Lung microvascular endothelial cell (primary cell): ENCODE measurements around the gene HMGXB3. TPM values are rescaled to one million over a fixed set of nuclear protein-coding genes. Genes with fewer than 3 reads are reported as not detected.
"Not testable (repeated sequence)": the region's sequence is repeated elsewhere in the genome, so short reads cannot be mapped to it uniquely, and the experiment has no call there.

Experiments
- DNase-seq, 2 donors: peaks; one replicate each; pipeline versions ENCODE4 v3.0.0 to v3.0.0-alpha.2; 2010; ENCODE audit warnings: low read depth in 2 of 2
- total RNA-seq: library from RNA; depleted of rRNA; stranded (reverse); fragments of >200 nt; gene quantifications from 2 replicates; pipeline ENCODE4 v1.2.1, GENCODE V29; 2014

Gene HMGXB3
- total RNA-seq, 1 donor from 2014 or later, result 29.8 TPM

DNA sequence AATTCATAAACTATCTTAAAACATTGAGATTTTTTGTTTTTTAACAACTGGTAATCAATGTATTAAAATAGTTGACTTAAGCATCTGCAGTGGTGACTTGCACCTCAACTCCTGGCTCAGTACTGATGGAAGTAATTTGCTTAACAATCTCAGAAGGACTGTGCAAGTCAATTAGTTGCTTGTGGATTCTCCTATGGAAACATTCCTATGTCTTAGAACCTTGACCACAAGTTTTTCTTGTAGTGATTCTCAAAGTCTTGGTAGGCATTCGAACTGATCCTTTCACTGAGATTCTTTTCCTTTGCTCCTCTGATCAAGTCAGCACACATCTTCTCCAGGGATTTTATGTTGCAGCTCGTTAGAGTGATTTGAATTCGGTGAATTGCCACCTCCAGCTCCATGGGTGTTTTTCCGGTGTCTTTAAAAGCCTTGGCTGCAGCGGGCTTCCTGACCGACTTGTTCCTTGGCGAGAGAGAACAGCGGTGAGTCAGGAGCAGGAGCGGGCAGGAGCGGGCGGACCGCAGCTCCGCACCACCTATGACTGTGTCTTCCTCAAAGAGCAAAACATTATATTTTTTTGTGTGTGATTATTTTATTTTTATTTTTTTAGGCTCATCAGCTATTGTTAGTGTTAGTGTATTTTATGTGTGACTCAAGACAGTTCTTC is 21.1 kb downstream of the HMGXB3 start:
- peak; percentile 63 to 92 for DNase-seq

DNA sequence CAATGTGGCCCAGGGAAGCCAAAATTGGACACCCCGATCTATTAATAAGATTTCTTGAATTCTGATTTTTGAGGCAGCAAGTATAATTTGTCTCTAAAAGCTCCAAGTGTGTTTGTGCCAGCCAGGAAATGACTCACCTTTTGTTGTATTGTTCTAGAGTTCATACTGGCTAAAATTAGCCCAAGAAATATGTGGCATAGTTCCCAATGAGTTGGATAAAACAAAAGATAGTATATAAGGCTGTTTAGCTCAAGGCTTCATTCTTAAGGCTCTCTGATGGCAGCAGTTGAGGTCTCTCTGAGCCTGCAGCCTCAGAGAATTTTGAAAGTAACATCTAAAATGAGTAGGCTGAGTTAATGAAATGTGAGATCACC is 21.6 kb downstream of the HMGXB3 start:
- peak; percentile 91 to 96 for DNase-seq

DNA sequence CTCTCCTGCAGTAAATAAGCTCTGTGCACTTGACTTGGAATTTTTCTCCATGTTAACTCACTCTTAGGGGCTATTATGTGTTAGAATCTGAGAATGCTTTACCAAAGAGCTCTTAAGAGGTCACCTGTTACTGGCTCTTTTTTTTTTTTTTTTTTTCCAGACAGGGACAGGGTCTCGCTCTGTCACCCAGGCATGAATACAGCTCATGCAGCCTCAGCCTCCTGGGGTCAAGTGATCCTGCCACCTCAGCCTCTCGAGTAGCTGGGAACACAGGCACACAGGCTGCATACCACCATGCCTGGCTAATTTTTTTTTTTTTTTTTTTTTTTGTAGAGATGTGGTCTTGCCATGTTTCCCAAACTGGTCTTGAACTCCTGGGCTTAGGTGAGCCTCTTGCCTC is 22.1 kb downstream of the HMGXB3 start:
- no peak for DNase-seq

DNA sequence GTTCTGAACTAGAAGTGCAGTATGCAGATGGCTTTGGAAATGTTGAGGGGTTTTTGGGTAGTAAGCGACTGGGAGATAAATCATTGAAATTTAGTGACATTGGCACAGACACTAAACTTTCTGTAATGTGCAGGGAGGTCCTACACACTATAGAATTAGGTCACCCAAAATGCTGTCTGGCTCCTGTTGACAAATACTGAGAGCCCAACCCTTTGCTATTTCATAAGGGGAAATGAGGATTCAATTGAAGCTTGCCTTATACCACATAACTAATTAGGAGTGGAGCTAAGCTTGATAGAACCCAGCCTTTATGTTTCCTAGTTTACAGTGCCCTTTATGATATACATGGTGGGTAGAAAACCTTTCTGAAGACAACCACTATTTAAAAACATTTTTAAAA is 22.6 kb downstream of the HMGXB3 start:
- DNase-seq, result no peak

DNA sequence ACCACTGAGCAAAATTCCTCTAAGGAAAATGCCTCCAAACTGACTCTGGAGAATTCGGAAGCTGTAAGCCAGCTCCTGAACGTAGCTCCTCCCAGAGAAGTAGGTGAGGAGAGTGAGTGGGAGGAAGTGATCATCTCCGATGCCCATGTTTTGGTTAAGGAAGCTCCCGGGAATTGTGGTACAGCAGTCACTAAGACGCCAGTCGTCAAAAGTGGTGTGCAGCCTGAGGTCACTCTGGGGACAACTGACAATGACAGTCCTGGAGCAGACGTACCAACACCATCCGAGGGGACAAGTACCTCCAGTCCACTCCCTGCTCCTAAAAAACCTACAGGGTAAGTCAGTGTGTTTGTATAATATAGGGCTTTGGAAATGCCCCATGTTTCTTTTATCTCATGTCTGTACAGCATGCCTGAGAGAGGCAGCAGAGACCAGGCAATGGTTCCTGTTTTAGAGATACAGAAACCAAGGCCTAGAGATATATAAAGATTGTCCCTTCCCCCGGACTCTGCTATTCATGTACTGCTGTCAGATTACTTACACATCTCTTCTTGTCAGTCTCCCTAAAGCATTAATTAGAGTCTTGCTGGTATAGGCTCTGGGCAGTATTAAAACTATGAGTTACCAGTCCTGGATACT is 23.9 kb downstream of the HMGXB3 start:
- DNase-seq, result peak in 1 of 2 donors; percentile 32

DNA sequence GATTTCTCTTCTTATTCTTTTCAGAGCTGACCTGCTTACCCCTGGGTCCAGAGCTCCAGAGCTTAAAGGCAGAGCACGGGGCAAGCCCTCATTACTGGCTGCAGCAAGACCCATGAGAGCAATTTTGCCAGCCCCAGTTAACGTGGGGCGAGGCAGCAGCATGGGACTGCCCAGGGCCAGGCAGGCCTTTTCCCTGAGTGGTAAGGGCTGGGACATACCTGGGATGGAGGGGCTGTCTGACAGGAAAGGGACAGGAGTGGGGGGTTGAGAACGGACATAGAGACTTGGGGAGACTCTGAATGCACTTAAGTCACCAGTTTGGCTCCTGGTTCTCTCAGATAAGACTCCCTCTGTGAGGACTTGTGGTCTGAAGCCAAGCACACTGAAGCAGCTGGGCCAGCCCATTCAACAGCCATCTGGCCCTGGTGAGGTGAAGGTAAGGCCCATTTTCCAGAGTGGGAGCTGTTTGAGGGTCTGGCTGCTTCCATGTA is 26.2 kb downstream of the HMGXB3 start:
- no peak for DNase-seq

DNA sequence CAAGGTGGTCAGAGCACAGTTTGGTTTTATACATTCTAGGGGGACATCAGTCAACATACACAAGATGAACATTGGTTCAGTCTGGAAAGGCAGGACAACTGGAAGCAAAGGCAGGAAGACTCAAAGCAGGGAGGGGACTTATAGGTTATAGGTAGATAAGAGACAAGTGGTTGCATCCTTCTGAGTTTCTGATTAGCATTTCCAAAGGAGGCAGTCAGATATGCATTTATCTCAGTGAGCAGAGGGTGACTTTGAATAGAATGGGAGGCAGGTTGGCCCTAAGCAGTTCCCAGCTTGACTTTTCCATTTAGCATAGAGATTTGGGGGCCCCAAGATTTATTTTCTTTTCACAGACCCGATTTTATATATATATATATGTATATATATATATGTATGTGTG is 27.5 kb downstream of the HMGXB3 start:
- not testable (repeated sequence) for DNase-seq

DNA sequence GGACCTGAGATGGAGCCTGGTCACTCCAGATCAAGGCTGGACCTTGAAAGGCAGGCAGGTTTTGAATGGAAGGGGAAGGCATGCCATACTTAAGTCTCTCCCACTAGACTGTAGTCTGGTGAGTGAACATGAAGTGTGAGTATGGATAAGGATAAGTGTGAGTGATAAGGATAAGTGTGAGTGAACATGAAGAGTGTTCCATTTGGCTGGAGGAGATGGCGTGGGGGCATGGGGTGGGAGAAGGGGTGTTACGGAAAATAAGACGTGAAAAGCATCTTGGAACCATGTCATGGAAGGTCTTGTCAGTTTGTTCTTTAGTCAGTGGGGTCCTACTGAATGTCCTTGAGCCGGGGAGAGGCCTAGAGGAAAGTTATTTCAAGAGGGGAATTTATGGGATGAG is 32.8 kb downstream of the HMGXB3 start:
- DNase-seq, result no peak

DNA sequence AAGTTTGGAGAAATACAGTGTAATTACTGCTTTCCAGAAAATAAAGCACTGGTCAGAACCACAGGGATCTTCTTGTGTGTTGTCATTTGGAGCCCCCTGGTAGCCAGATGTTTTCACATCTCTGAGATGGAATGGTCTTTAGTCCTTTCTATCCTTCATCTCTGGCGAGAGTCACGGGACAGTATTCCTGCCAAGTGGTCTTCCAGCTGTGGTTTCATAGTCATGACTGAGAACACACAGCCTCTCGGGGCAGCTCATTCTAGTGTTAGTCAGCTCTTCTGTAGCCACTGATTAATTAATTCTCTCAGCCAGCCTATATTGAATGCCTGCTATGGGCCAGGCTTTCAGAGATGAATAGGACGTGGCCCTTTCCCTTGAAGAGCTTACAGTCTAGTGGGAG is 34.1 kb downstream of the HMGXB3 start:
- no peak for DNase-seq

DNA sequence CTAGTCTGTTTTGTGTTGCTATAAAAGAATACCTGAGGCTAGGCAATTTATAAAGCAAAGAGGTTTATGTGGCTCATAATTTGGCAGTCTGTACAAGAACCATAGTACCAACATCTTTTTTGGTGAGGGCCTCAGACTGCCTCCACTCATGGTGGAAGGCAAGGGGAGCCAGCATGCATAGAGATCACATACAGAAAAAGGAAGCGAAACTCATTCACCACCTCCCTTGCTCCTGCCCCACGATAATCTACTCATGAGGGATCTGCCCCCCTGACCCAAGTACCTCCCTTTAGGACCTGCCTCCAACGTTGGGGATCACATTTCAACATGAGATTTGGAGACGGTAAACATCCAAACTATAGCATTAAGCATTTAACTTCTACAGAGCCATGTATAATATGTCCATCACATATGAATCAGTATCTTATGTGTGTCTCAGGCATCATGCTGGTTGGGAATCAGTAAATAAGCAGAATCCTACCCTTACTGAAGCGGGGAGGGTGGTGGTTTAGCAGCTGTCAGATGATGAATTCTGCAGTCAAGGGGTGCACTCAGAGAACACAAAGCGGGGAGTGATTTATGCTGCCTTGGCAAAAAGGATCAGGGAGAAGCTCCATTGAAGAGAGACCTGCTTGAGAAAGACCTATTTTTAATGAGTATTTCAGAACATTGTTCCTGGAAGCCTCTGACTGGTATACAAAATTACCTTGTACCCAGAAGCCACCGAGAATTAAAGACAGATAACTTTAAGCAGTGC is 34.8 kb downstream of the HMGXB3 start:
- DNase-seq, result no peak

DNA sequence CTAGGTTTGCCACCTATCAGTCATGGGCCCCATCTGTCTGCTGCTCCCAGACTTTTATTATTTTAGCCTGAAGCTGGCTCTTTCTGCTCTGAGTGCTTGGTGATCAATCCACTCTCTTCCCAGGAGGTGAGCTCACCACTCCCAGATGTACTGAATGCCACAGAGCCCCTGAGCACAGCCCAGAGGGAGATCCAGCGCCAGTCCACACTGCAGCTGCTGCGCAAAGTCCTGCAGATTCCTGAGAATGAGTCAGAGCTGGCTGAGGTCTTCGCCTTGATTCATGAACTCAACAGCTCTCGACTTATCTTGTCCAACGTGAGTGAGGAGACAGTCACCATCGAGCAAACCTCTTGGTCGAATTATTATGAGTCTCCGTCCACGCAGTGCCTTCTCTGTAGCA is 36.0 kb downstream of the HMGXB3 start:
- peak in 1 of 2 donors; percentile 83 for DNase-seq

DNA sequence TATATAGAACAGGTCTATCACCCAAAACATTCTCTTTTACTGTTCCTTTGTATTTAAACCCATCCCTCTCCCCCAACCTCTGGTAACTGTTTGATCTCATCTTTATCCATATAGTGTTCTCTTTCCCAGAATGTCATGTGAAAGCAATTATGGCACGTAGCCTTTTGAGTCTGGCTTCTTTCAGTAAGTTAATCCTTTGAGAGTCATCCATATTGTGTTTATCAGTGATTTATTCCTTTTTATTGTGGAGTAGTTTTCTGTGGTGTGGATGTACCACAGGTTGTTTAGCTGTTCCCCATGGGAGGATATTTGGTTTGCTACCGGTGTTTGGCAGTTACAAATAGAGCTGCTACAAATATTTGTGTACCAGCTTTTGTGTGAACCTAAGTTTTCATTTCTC is 38.0 kb downstream of the HMGXB3 start:
- no peak for DNase-seq

DNA sequence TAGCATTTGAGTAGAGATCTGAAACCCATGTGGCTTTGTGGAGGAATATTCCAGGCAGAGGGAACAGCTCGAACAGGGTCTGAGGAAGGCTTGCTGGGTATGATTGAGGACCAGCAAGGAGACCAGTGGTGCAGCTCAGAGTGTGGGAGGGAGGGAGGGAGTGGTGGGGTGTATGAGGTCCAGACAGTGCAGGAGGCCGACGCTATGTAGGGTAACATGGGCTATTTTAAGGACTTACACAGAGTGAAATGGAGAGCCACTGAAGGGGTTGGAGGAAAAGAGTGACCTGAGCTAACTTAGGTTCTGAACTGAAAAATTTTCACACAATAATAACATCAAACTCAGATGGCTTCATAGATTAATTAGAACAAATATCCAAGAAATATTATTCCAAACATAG is 41.9 kb downstream of the HMGXB3 start:
- DNase-seq, result no peak

DNA sequence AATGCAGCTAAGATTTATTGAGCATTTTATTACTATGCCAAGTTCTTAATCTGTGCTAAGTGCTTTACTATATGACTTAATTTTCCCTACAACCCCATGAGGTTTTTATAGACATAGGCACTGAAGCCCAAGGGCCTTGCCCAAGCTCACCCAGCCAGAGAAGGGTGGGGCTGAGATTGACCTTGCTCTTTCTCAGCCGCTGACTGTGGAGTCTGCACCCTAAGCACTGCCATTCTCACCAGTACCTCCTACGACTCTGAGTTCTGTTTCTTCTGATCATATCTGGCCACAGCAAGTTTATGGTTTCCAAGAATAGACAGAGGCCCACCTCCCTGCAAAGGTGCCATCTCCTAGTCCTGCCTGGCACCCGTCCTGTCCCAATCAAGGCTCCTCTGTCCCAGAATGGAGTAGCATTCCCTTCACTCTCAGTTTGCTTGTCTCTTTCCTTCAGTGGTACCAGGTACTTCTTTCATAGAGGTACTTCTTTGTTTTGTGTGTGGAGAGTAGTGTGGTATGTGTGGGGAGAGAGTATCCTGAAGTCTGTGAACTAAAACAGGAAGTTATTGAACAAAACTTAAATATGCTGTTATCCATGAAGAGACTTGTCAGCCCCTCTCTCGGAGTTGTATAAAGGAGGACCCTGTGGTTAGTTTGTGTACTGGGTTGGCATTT is 43.3 kb downstream of the HMGXB3 start:
- no peak for DNase-seq

DNA sequence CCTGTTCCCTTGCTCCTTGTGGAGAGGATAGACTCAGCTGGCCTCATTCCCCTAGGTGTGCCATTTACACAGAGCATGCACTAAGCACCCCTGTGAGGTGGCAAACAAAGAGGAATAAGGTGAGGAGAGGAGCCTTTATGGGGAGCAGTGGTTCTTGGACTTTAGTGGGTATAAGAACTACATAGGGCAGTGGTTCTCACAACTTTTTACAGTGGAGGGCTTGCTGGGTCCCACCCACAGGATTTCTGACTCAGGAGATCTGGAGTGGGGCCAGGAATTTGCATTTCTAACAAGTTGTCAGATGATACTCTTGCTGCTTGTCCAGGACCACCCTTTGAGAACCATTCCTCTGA is 43.8 kb downstream of the HMGXB3 start:
- peak; percentile 29 to 77 for DNase-seq

DNA sequence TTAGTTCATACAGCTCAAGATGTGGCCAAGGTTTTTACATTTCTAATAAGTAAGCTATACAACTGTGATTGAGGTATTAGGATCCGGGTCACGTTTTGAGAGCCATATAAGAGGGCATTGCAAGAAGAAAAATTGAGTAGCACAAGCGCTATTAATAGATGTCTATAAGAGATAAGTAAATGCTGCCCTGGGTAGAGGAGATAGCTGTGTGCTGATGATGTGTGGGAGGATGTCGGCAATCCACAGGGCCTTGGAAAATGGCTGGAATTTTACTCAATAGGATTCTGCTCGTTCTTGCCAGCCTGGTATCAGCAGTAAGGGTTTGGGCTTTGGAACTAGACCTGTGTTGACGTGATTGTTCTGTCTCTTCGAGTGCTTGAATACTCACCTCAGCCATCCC is 44.2 kb downstream of the HMGXB3 start:
- DNase-seq, result no peak

DNA sequence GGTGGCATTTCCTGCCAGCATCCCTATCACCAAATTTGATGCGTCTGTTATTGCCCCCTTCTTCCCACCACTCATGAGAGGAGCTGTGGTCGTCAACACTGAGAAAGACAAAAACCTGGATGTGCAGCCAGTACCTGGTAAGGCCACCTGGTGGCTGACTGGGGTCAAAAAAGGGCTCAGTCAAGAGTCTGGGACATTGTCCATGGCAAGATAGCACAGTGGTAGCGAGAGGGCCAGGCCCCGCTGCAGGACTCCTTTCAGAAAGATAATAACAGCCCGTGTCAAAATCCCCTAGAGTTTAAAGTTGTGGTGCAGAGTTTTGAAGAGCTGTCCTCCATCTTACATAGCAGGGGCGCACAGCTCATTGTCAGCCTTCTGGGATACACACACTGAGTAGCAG is 45.0 kb downstream of the HMGXB3 start:
- DNase-seq, result no peak

DNA sequence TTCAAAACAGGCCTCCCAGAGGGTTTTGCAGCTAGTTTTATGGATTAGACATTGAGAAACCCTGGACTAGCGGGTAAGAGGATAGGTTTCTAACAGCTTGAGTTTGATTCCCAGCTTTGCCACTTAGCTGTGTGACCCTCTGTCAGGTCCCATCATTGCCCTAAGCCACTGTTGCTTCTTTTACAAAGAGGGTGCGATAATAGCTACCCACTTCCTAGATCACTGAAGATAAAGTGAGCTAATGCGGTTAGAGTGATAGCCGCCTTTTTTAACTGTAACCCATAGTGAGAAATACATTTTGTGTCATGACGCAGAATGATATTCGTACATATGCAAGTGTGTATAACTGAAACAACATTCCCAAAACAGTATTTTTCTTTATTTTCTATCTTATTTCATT is 45.5 kb downstream of the HMGXB3 start:
- DNase-seq, result no peak

DNA sequence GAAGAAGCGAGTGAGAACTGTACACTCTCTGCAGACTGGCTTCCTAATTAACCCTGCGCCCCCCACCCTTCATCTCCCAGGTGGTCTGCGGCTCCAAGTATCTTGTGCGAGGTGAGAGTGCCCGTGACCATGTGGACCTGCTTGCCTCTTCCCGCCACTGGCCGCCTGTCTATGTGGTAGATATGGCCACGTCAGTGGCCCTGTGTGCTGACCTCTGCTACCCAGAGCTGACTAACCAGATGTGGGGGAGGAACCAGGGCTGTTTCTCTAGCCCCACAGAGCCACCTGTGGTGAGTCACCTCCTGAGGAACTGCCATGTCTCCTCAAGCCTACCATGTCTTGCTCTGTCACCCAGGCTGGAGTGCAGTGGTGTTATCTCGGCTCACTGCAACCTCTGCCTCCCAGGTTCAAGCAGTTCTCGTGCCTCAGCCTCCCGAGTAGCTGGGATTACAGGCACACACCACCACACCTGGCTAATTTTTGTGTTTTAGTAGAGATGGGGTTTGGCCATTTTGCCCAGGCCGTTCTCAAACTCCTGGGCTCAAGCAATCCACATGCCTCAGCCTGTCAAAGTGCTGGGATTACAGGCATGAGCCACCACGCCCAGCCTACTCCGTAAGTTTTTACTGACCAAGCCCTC is 49.8 kb downstream of the HMGXB3 start:
- DNase-seq, result peak in 1 of 2 donors; percentile 84

DNA sequence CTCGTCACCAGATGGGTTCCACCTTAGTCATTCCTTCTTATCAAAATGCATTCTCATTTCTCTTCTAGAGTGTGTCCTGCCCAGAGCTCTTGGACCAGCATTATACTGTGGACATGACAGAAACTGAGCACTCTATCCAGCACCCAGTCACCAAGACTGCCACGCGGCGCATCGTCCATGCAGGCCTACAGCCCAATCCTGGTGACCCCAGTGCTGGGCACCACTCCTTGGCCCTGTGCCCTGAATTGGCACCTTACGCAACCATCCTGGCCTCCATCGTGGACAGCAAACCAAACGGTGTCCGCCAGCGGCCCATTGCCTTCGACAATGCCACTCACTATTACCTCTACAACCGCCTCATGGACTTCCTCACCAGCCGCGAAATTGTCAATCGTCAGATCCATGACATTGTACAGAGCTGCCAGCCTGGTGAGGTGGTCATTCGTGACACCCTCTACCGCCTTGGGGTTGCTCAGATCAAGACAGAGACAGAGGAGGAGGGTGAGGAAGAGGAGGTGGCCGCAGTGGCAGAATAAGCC is 51.2 kb downstream of the HMGXB3 start:
- DNase-seq, result no peak

DNA sequence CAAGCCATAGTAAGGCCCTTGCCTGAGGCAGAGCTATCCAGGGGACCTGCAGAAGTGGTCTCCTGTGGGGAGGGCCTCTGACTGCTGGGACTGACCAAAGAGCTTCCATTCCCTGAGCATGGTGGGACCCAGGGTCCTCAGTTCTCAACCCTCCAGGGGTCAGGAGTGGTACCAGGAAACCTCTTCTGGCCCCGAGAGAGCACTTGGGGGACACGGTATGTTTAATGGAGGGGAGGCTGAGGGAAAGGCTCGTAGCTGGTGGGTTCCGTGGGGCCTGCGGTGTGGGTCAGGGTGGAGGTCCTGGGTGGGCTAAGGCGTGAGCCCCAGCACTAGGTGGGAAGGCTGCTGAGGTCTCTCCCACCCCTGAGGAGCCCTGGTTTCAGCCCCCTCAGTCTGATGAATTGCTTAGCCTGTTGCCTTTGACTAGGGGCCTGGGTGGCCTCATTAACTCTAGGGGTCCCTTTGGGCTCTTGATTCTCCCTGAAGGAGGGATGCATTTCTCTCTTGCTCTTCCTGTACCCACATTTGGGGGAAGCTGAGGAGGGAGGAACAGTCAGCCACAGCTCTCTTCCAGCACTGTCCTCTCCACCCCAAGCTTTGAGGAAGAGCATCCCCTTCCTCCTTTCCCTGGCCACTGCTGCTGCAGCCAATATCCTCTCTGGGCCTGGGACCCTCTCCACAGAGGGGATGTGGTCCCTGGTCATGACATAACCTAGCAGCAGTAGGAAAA is 51.9 kb downstream of the HMGXB3 start:
- DNase-seq, result no peak
